ENCODE results near the gene PDLIM5.
"Not testable (repeated sequence)": the region's sequence is repeated elsewhere in the genome, so short reads cannot be mapped to it uniquely, and the experiment has no call there.

PDLIM5 gene

GRCh38 chr4:94468093-94468769 is 16.5 kb downstream of the PDLIM5 start:
- TF ChIP-seq CTCF (IDR thresholded peaks at IDR 0.05; ENCODE audit: low read depth, low read length, missing control alignments), result no peak
- no peak for DNase-seq (ENCODE audit: low read depth)
- no peak overlapping the region for H3K4me3 ChIP-seq (ENCODE audit: low read depth, low read length)

- TF ChIP-seq CTCF (IDR thresholded peaks at IDR 0.05; ENCODE audit: low read depth, low read length, missing control alignments), result no peak
Observed at GRCh38 chr4:94469221-94469784, 17.6 kb downstream of the PDLIM5 start.

GRCh38 chr4:94470132-94470531 is 18.4 kb downstream of the PDLIM5 start:
- DNase-seq (ENCODE audit: low read depth), result no peak
- H3K4me3 ChIP-seq (ENCODE audit: low read depth, low read length), result no peak overlapping the region
- TF ChIP-seq CTCF (IDR thresholded peaks at IDR 0.05; ENCODE audit: low read depth, low read length, missing control alignments), result no peak

More at GRCh38 chr4:94469221-94469784, 17.6 kb downstream of the PDLIM5 start:
- no peak for DNase-seq (ENCODE audit: low read depth)
- no peak overlapping the region for H3K4me3 ChIP-seq (ENCODE audit: low read depth, low read length)

GRCh38 chr4:94470782-94471181 is 19.0 kb downstream of the PDLIM5 start:
- not testable (repeated sequence) for DNase-seq (ENCODE audit: low read depth); H3K4me3 ChIP-seq (ENCODE audit: low read depth, low read length)

- no peak for TF ChIP-seq CTCF (IDR thresholded peaks at IDR 0.05; ENCODE audit: low read depth, low read length, missing control alignments)
- no peak overlapping the region for H3K4me3 ChIP-seq (ENCODE audit: low read depth, low read length)
- no peak for DNase-seq (ENCODE audit: low read depth)
Observed at GRCh38 chr4:94472056-94472826, 20.5 kb downstream of the PDLIM5 start.

- no peak for DNase-seq (ENCODE audit: low read depth)
- TF ChIP-seq CTCF (IDR thresholded peaks at IDR 0.05; ENCODE audit: low read depth, low read length, missing control alignments), result no peak
- H3K4me3 ChIP-seq (ENCODE audit: low read depth, low read length), result no peak overlapping the region
Observed at GRCh38 chr4:94475050-94475449, 23.3 kb downstream of the PDLIM5 start.

GRCh38 chr4:94475794-94476193 is 24.1 kb downstream of the PDLIM5 start:
- no peak for DNase-seq (ENCODE audit: low read depth)
- no peak overlapping the region for H3K4me3 ChIP-seq (ENCODE audit: low read depth, low read length)
- no peak for TF ChIP-seq CTCF (IDR thresholded peaks at IDR 0.05; ENCODE audit: low read depth, low read length, missing control alignments)

Data from GM12864 (cell line).